ENCODE results near the gene DUSP1. TPM values are rescaled to one million over a fixed set of nuclear protein-coding genes. Genes with fewer than 3 reads are reported as not detected.

Gene DUSP1
- total and polyA plus RNA-seq, 2 donors (not counting 3 experiments of a cell fraction or from before 2014, with no cell fraction given), result 36.1 to 196 TPM

DNA sequence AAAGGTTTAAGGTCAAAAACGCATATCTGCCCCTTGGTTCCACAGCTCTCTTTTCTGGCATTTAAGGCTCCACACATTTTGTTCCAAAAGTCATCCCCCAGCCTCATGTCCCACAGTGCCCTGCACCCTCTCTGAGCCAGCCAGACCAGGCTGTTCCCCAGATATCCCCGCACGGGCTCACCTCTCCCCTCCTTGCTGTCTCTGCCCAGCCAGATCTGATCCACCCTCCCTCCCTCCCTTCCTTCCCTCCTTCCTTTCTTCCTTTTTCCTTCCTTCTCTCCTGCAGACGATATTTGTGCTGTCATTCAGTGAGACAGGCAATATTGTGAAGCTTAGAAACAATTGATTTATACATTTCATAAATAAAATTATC is 37.0 kb downstream of the DUSP1 start:
- Histone ChIP-seq H3K4me2 (ENCODE audit: insufficient read depth, low read length) (no peak overlapping the region), H3K4me1 (ENCODE audit: control insufficient read depth, extremely low read depth, insufficient read depth, low read length) (peaks cover 9% of the 10 kb centered on the region), H3K79me2 (ENCODE audit: control insufficient read depth, insufficient read depth, low read length) (no peaks in the 10 kb centered on the region), H3K36me3 (ENCODE audit: control insufficient read depth in 2 of 2, extremely low read depth in 1 of 2, insufficient read depth in 2 of 2, low read length in 2 of 2) (no peaks in the 10 kb centered on the region), H4K20me1 (replicated peaks; ENCODE audit: control insufficient read depth, extremely low read depth, insufficient read depth, low read length) (no peaks in the 10 kb centered on the region), H3K4me3 (replicated peaks in 1 of 3; ENCODE audit: insufficient read depth in 1 of 3, low read depth in 1 of 3, low read length in 3 of 3) (no peak overlapping the region), H3K27me3 (ENCODE audit: control insufficient read depth in 2 of 2, insufficient read depth in 2 of 2, low read length in 2 of 2) (no peaks in the 10 kb centered on the region), H3K9me1 (replicated peaks; ENCODE audit: control insufficient read depth, extremely low read depth, insufficient read depth, low read length) (no peaks in the 10 kb centered on the region), H3K9me3 (replicated peaks; ENCODE audit: control insufficient read depth, insufficient read depth, low read length) (no peaks in the 10 kb centered on the region), H2AFZ (ENCODE audit: low read depth, low read length) (peak overlapping the region; percentile 91), H3K27ac (ENCODE audit: insufficient read depth, low read depth, low read length) (peak overlapping the region; percentile 24), H3K9ac (replicated peaks; ENCODE audit: extremely low read depth, insufficient read depth, low read length) (no peak overlapping the region)
- intact Hi-C loops (cut with micrococcal nuclease), result loop anchor here (1.0 kb wide), 1 partner anchor 12 kb away; no protein-coding TSS in a partner anchor
- BruUV-seq (replicated peaks), result no TSS peak
- POLR2A ChIA-PET, result interaction anchor here (1.1 to 1.3 kb wide), 2 partner anchors 31 to 37 kb away, joined by 4 to 8 read pairs; partner anchors contain the start of gene DUSP1
- dilution Hi-C loops (cut with MboI; ENCODE audit: extremely low pct_ligation_motif_present, low sequenced_read_pairs), result no loop called here
- no peak for DNase-seq (ENCODE audit: low read depth, low spot score)
- peak; percentile 24 for FAIRE-seq
- CTCF ChIA-PET, result interaction anchor here (0.8 to 2.2 kb wide), 7 partner anchors 10 to 178 kb away, joined by 3 to 17 read pairs (median 9); partner anchors contain the start of gene DUSP1
- TF ChIP-seq, protein P1, sequence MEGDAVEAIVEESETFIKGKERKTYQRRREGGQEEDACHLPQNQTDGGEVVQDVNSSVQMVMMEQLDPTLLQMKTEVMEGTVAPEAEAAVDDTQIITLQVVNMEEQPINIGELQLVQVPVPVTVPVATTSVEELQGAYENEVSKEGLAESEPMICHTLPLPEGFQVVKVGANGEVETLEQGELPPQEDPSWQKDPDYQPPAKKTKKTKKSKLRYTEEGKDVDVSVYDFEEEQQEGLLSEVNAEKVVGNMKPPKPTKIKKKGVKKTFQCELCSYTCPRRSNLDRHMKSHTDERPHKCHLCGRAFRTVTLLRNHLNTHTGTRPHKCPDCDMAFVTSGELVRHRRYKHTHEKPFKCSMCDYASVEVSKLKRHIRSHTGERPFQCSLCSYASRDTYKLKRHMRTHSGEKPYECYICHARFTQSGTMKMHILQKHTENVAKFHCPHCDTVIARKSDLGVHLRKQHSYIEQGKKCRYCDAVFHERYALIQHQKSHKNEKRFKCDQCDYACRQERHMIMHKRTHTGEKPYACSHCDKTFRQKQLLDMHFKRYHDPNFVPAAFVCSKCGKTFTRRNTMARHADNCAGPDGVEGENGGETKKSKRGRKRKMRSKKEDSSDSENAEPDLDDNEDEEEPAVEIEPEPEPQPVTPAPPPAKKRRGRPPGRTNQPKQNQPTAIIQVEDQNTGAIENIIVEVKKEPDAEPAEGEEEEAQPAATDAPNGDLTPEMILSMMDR (IDR thresholded peaks at IDR 0.05; ENCODE audit: extremely low read depth in 1 of 2, insufficient read depth in 1 of 2, low read depth in 1 of 2, low read length in 2 of 2), result no peak
- TF ChIP-seq POLR2AphosphoS5 (IDR thresholded peaks at IDR 0.05; ENCODE audit: insufficient read depth, low read depth, low read length) (no peak), GATA2 (IDR thresholded peaks at IDR 0.05; ENCODE audit: insufficient read depth, insufficient read length, low read depth, low read length) (no peak), EZH2 (IDR thresholded peaks at IDR 0.05; ENCODE audit: borderline replicate concordance, low read depth, low read length, severe bottlenecking) (no peak), POLR2A (IDR thresholded peaks at IDR 0.05; ENCODE audit: low read depth, low read length) (no peak), FOS (IDR thresholded peaks at IDR 0.05; ENCODE audit: borderline replicate concordance, insufficient read depth, low read length) (no peak), JUN (IDR thresholded peaks at IDR 0.05; ENCODE audit: borderline replicate concordance, insufficient read depth, insufficient read length, low read depth) (no peak), MYC (IDR thresholded peaks at IDR 0.05; ENCODE audit: low read depth, low read length) (no peak)
- TF ChIP-seq, protein P2, sequence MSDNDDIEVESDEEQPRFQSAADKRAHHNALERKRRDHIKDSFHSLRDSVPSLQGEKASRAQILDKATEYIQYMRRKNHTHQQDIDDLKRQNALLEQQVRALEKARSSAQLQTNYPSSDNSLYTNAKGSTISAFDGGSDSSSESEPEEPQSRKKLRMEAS (IDR thresholded peaks at IDR 0.05; ENCODE audit: insufficient read depth, insufficient read length), result no peak
